B cell (primary cell): ENCODE measurements around the gene PITRM1. TPM values are rescaled to one million over a fixed set of nuclear protein-coding genes. Genes with fewer than 3 reads are reported as not detected.

ENCODE experiments used
- ATAC-seq: fragments of 200-7000 bp; cut with Tn5 transposase; one replicate; pipeline ENCODE4 v1.10.0; 2021; ENCODE audit warnings: low read depth, mild to moderate bottlenecking, moderate number of reproducible peaks, moderate library complexity
- CTCF ChIA-PET: fragments of 350-600 bp; sonication (Branson Sonifier 250); formaldehyde crosslinking; loops from one replicate; lab custom pipeline; 2021; ENCODE audit warnings: antibody characterized with exemption, inconsistent platforms; lab: Charles Lee
- POLR2A ChIA-PET: fragments of 350-600 bp; sonication (Branson Sonifier 250); formaldehyde crosslinking; loops from one replicate; lab custom pipeline; 2021; ENCODE audit warnings: antibody characterized with exemption; lab: Charles Lee
- DNase-seq: peaks from one replicate; pipeline ENCODE4 v3.0.0; 2013
- H2AFZ ChIP-seq: 2 replicates; pipeline ENCODE4 v1.6.1; 2012; ENCODE audit warnings: mild to moderate bottlenecking, low read depth, low read length; ENCODE audit not compliant: insufficient read depth, poor library complexity, severe bottlenecking
- H3K27ac ChIP-seq, 2 donors: 1 replicate in 1 of 2; 2 replicates in 1 of 2; pipeline ENCODE4 v1.5.1; 2012 to 2013; ENCODE audit warnings: low read length in 2 of 2, mild to moderate bottlenecking in 2 of 2, moderate library complexity in 1 of 2
- H3K27me3 ChIP-seq, 4 experiments: fragments of 200-600 bp in 1 of 4; sonication (generic) in 1 of 4; replicated peaks in 1 of 4; 1 replicate in 2 of 4; 2 replicates in 2 of 4; pipeline versions ENCODE4 v1.6.1 to v1.7.0; 2013 to 2016; ENCODE audit warnings: low read length in 3 of 4, mild to moderate bottlenecking in 2 of 4, mixed read lengths in 1 of 4, moderate library complexity in 1 of 4; ENCODE audit not compliant: insufficient read depth in 4 of 4, control insufficient read depth in 3 of 4; ENCODE audit errors: control extremely low read depth in 1 of 4
- H3K36me3 ChIP-seq, 2 experiments: replicated peaks in 1 of 2; 1 replicate in 1 of 2; 2 replicates in 1 of 2; pipeline versions ENCODE4 v1.6.1 to v1.7.1; 2013; ENCODE audit warnings: low read length in 1 of 2; ENCODE audit not compliant: insufficient read depth in 2 of 2, control insufficient read depth in 1 of 2; ENCODE audit errors: control extremely low read depth in 1 of 2, extremely low read depth in 1 of 2
- H3K4me1 ChIP-seq, 2 donors: fragments of 200-600 bp in 1 of 2; sonication (generic) in 1 of 2; 1 replicate in 1 of 2; 2 replicates in 1 of 2; pipeline versions ENCODE4 v1.5.1 to v1.6.1; 2013 to 2017; ENCODE audit warnings: low read length in 2 of 2; ENCODE audit not compliant: control insufficient read depth in 2 of 2, insufficient read depth in 2 of 2
- H3K4me2 ChIP-seq: replicated peaks from 2 replicates; pipeline ENCODE3; 2012; ENCODE audit warnings: mild to moderate bottlenecking, low read depth, low read length; ENCODE audit not compliant: poor library complexity, severe bottlenecking
- H3K4me3 ChIP-seq, 5 experiments: fragments of 200-600 bp in 1 of 5; sonication (generic) in 1 of 5; 1 replicate in 3 of 5; 2 replicates in 2 of 5; pipeline versions ENCODE4 v1.5.1 to v1.7.0; 2011 to 2016; ENCODE audit warnings: low read length in 4 of 5, mild to moderate bottlenecking in 4 of 5, low read depth in 2 of 5, control low read depth in 1 of 5, moderate library complexity in 1 of 5; ENCODE audit not compliant: insufficient read depth in 1 of 5; ENCODE audit errors: control extremely low read depth in 1 of 5, extremely low read depth in 1 of 5
- H3K79me2 ChIP-seq: fragments of 200-600 bp; sonication (generic); one replicate; pipeline ENCODE4 v1.6.0; 2016; ENCODE audit warnings: low read length; ENCODE audit not compliant: control insufficient read depth, insufficient read depth
- H3K9ac ChIP-seq: fragments of 200-600 bp; sonication (generic); 2 replicates; pipeline ENCODE4 v1.6.1; 2017; ENCODE audit warnings: mild to moderate bottlenecking, low read length, moderate library complexity
- H3K9me3 ChIP-seq, 3 donors: one replicate each; pipeline versions ENCODE4 v1.6.1 to v1.7.1; 2013; ENCODE audit warnings: low read length in 2 of 3; ENCODE audit not compliant: control insufficient read depth in 2 of 3, insufficient read depth in 1 of 3; ENCODE audit errors: control extremely low read depth in 1 of 3
- H4K20me1 ChIP-seq: 2 replicates; pipeline ENCODE4 v1.6.0; 2012; ENCODE audit warnings: mild to moderate bottlenecking, low read length; ENCODE audit not compliant: insufficient read depth, control insufficient read depth, poor library complexity, severe bottlenecking
- H3K27ac Mint-ChIP-seq: one replicate; pipeline ENCODE4 v1.8.0; 2021; ENCODE audit warnings: mixed read lengths
- H3K27me3 Mint-ChIP-seq: one replicate; pipeline ENCODE4 v1.8.0; 2021; ENCODE audit warnings: mixed read lengths
- H3K4me1 Mint-ChIP-seq: one replicate; pipeline ENCODE4 v1.8.0; 2021; ENCODE audit warnings: mixed read lengths
- H3K4me3 Mint-ChIP-seq: one replicate; pipeline ENCODE4 v1.8.0; 2021; ENCODE audit warnings: mixed read lengths
- H3K9me3 Mint-ChIP-seq: one replicate; pipeline ENCODE4 v1.8.0; 2022; ENCODE audit warnings: mixed read lengths; ENCODE audit not compliant: insufficient read depth
- EZH2 ChIP-seq: IDR thresholded peaks from 2 replicates; pipeline ENCODE4 v1.6.1; 2012; ENCODE audit warnings: borderline replicate concordance, low read depth, mild to moderate bottlenecking, moderate library complexity, low read length; ENCODE audit not compliant: insufficient read depth, poor library complexity, severe bottlenecking
- WGBS: methylation state at CpG from one replicate; pipeline ENCODE4 v1.1.5; 2013; ENCODE audit warnings: missing lambda C conversion rate; ENCODE audit not compliant: insufficient coverage; 5-methylcytosine and 5-hydroxymethylcytosine counted together
- intact Hi-C: fragments of 100-400 bp; cut with micrococcal nuclease; formaldehyde crosslinking; loops from one replicate; pipeline ENCODE4 v1.10.0; 2022
- polyA plus RNA-seq: library from polyadenylated mRNA; depleted of rRNA; stranded (reverse); fragments of >200 nt; gene quantifications from 2 replicates; pipeline ENCODE4 v1.2.3, GENCODE V29; 2012
- total RNA-seq, 2 donors: library from RNA; stranded (reverse); fragments of 120-200 nt in 1 of 2; gene quantifications; 1 replicate in 1 of 2; 2 replicates in 1 of 2; pipeline versions ENCODE4 v1.2.3 to v1.2.4, GENCODE V29; 2013 to 2022
- TF ChIP-seq, protein P1 (sequence below): fragments of 200-600 bp; IDR thresholded peaks from one replicate; pipeline ENCODE4 v1.8.0; 2022; ENCODE audit warnings: antibody characterized with exemption, mild to moderate bottlenecking

The PITRM1 gene
- total and polyA plus RNA-seq, 2 donors (not counting 1 experiment from before 2014, with no cell fraction given) = 50.7 to 71.1 TPM

DNA sequence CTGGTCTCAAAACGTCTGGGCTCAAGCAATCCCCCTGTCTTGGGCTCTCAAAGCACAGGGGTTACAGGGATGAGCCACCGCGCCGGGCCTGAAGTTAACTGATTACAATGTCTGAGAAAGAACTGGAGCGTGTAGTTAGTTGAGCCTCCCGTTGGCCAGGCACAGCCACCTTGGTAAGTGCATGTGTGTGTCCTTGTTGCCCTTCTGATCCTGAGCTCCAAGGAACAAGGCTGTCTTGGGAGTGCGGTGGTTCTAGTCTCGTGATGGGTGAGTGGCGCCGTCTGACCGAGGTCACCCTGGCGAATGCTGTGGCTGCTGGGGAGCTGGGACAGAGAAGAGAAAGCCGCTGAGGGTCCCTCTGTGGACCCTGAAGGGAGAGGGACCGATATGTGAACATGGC lies 50.5 kb downstream of the PITRM1 start:
- 90% methylated on average over 14 of the region's 14 CpGs for WGBS
- Histone ChIP-seq H3K9ac (no peak overlapping the region), H3K27ac (no peak overlapping the region), H3K4me1 (no peaks in the 10 kb centered on the region), H3K79me2 (no peaks in the 10 kb centered on the region), H3K4me2 (no peak overlapping the region), H3K4me3 (no peak overlapping the region), H3K36me3 (peaks cover 0 to 56% of the 10 kb centered on the region in 2 experiments), H3K9me3 (peaks cover 0 to 16% (median 0%) of the 10 kb centered on the region in 3 donors), H2AFZ (no peak overlapping the region), H3K27me3 (no peaks in the 10 kb centered on the region), H4K20me1 (no peaks in the 10 kb centered on the region)
- ChIA-PET CTCF (interaction anchor here (0.6 kb wide), 1 partner anchor 386 kb away, joined by 3 read pairs; no protein-coding TSS in a partner anchor), POLR2A (no interaction called here)
- Mint-ChIP-seq H3K4me1 (no peaks in the 10 kb centered on the region), H3K9me3 (no peaks in the 10 kb centered on the region), H3K27me3 (no peaks in the 10 kb centered on the region), H3K27ac (no peak overlapping the region), H3K4me3 (no peak overlapping the region)
- TF ChIP-seq, protein P1, sequence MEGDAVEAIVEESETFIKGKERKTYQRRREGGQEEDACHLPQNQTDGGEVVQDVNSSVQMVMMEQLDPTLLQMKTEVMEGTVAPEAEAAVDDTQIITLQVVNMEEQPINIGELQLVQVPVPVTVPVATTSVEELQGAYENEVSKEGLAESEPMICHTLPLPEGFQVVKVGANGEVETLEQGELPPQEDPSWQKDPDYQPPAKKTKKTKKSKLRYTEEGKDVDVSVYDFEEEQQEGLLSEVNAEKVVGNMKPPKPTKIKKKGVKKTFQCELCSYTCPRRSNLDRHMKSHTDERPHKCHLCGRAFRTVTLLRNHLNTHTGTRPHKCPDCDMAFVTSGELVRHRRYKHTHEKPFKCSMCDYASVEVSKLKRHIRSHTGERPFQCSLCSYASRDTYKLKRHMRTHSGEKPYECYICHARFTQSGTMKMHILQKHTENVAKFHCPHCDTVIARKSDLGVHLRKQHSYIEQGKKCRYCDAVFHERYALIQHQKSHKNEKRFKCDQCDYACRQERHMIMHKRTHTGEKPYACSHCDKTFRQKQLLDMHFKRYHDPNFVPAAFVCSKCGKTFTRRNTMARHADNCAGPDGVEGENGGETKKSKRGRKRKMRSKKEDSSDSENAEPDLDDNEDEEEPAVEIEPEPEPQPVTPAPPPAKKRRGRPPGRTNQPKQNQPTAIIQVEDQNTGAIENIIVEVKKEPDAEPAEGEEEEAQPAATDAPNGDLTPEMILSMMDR = no peak
- no peak for TF ChIP-seq EZH2
- DNase-seq (no peak), ATAC-seq (no peak)
- intact Hi-C loops = no loop called here

DNA sequence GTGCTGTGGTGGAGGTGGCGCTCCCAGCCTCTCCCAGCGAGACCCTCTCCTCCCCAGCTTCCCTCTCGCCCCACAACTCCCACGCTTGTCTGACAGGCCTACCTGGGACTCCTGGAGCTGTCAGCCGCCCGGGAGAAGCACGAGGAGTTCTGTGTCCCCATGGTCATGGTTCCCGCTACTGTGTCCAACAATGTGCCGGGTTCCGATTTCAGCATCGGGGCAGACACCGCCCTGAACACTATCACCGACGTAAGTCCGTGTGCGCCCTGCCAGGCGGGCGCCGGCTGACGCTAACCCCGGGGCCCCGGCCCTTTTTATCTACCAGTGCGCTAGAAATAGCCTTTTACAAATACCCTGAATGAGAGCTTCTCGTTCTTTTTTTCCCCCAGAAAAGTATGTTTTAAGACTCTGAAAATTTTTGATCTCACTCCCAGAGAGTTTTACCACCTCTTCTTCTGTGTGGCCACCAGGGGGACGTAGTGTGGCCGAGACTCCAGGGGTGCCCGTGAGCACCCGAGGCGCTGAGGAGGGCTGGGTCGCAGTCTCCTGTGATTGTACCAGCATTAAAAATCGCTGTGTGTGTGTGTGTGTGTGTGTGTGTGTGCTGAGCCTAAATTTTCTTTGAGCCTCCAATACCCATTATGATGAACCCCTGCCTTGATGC lies 52.7 kb downstream of the PITRM1 start:
- no peaks in the 10 kb centered on the region for H3K79me2 ChIP-seq
- Mint-ChIP-seq H3K27ac (no peak overlapping the region), H3K4me1 (no peaks in the 10 kb centered on the region), H3K27me3 (no peaks in the 10 kb centered on the region), H3K4me3 (no peak overlapping the region), H3K9me3 (no peaks in the 10 kb centered on the region)
- no peaks in the 10 kb centered on the region for H3K4me1 ChIP-seq
- no peak overlapping the region for H3K9ac ChIP-seq
- H4K20me1 ChIP-seq = no peaks in the 10 kb centered on the region
- peaks cover 2 to 69% of the 10 kb centered on the region in 2 experiments for H3K36me3 ChIP-seq
- ATAC-seq = no peak
- DNase-seq = no peak
- 98% methylated on average over 23 of the region's 31 CpGs for WGBS
- CTCF ChIA-PET = interaction anchor here (0.6 kb wide), 1 partner anchor 38 kb away, joined by 3 read pairs; no protein-coding TSS in a partner anchor
- no peak overlapping the region for H2AFZ ChIP-seq
- intact Hi-C loops = no loop called here
- H3K27me3 ChIP-seq = no peaks in the 10 kb centered on the region
- no peak overlapping the region for H3K4me3 ChIP-seq
- no peak overlapping the region for H3K4me2 ChIP-seq
- H3K27ac ChIP-seq = no peak overlapping the region
- peaks cover 0 to 4% (median 0%) of the 10 kb centered on the region in 3 donors for H3K9me3 ChIP-seq
- POLR2A ChIA-PET = no interaction called here
- TF ChIP-seq, protein P1 = no peak
- TF ChIP-seq EZH2 = no peak
